ENCODE measurements around the gene CIROP.

DNA sequence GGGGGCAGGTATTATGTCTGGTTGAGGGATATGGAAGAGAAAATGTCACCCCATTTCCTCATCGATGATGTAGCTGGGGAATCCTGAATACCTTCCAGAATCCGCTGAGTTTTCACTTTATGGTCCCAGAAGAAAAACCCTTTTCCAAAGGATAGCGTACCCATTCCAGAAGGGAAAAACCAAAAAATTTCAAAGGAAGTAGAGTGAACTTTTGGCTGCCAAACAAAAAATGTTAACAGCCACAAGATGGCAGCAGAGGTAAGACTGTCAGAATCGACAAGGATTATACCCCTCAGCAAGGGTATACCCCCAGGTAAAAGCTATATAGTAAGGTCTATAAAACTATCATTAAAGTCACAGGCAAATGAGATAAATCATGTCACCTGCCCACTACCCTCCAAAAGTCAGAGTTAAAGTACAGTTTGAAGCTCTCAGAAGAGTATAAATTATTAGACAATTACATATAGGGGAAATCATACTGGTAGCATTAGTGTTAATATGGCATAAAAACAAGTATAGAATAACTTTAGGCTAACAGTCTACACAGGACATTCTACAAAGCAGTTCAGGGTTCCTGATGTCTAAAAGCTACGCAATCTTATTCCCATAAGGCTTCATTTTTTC lies 27.9 kb downstream of the CIROP start:
- TF ChIP-seq POLR2AphosphoS5 (IDR thresholded peaks at IDR 0.05): no peak
- TF ChIP-seq, protein P1, sequence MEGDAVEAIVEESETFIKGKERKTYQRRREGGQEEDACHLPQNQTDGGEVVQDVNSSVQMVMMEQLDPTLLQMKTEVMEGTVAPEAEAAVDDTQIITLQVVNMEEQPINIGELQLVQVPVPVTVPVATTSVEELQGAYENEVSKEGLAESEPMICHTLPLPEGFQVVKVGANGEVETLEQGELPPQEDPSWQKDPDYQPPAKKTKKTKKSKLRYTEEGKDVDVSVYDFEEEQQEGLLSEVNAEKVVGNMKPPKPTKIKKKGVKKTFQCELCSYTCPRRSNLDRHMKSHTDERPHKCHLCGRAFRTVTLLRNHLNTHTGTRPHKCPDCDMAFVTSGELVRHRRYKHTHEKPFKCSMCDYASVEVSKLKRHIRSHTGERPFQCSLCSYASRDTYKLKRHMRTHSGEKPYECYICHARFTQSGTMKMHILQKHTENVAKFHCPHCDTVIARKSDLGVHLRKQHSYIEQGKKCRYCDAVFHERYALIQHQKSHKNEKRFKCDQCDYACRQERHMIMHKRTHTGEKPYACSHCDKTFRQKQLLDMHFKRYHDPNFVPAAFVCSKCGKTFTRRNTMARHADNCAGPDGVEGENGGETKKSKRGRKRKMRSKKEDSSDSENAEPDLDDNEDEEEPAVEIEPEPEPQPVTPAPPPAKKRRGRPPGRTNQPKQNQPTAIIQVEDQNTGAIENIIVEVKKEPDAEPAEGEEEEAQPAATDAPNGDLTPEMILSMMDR (IDR thresholded peaks at IDR 0.05 in 8 of 11, conservative IDR thresholded peaks at IDR 0.05 in 3 of 11): peak in 9 of 11 experiments; percentile 8 to 67 (median 54)
